K562 (cell line): ENCODE data around the gene PHLDB1. TPM values are rescaled to one million over a fixed set of nuclear protein-coding genes. Genes with fewer than 3 reads are reported as not detected.

Experiments
- ATAC-seq: fragments of 200-7000 bp; cut with Tn5 transposase; 3 replicates; pipeline ENCODE4 v1.9.1; 2020; ENCODE audit warnings: moderate library complexity
- Bru-seq: library from RNA; stranded (reverse); fragments of 400-500 nt; gene quantifications from one replicate; lab custom pipeline; 2021; lab: Mats Ljungman, UMichigan
- BruChase-seq, 2 experiments: library from RNA; stranded (reverse); fragments of 400-500 nt; gene quantifications; one replicate each; lab custom pipeline; 2021; lab: Mats Ljungman, UMichigan
- BruUV-seq: library from RNA; stranded (reverse); fragments of 400-500 nt; replicated peaks from 2 replicates; lab custom pipeline; 2021; lab: Mats Ljungman, UMichigan
- CTCF ChIA-PET: fragments of 300-600 bp; formaldehyde crosslinking; extraction: SDS; loops from one replicate; lab custom pipeline; 2021; ENCODE audit warnings: low intra/inter-chr PET ratio; lab: Yijun Ruan, JAX
- POLR2A ChIA-PET: fragments of 300-600, 350-650 bp; sonication (Branson Sonifier 250); formaldehyde crosslinking; extraction: SDS; loops from one replicate; lab custom pipeline; 2021; ENCODE audit warnings: antibody characterized with exemption, inconsistent platforms; lab: Yijun Ruan, JAX
- DNase-seq, 4 experiments: peaks; one replicate each; pipeline versions ENCODE4 v3.0.0 to v3.0.0-alpha.2; 2011 to 2018; ENCODE audit warnings: low spot score in 3 of 4, mixed read lengths in 3 of 4; ENCODE audit errors: extremely low read depth in 1 of 4
- FAIRE-seq: peaks from 2 replicates; lab custom pipeline; 2011; peaks lifted over from hg19 to GRCh38; lab: Jason Lieb, UNC
- H2AFZ ChIP-seq: 2 replicates; pipeline ENCODE4 v1.6.0; 2011; ENCODE audit warnings: low read depth, low read length, control low read depth, inconsistent platforms
- H3K27ac ChIP-seq: fragments of 200-600 bp; 3 replicates; pipeline ENCODE4 v1.8.0; 2011; ENCODE audit warnings: low read depth, mild to moderate bottlenecking, control low read depth, inconsistent platforms, low read length, moderate library complexity, mixed read lengths; ENCODE audit errors: extremely low read depth
- H3K27me3 ChIP-seq, 2 experiments: fragments of 300-600 bp in 1 of 2; 2 replicates in 1 of 2; 3 replicates in 1 of 2; pipeline versions ENCODE4 v1.6.0 to v1.8.0; 2011; ENCODE audit warnings: inconsistent platforms in 2 of 2, low read length in 2 of 2, mild to moderate bottlenecking in 1 of 2, mixed read lengths in 1 of 2, moderate library complexity in 1 of 2; ENCODE audit not compliant: control insufficient read depth in 2 of 2, insufficient read depth in 2 of 2
- H3K36me3 ChIP-seq: fragments of 300-600 bp; 3 replicates; pipeline ENCODE4 v1.8.0; 2011; ENCODE audit warnings: mild to moderate bottlenecking, low read length, inconsistent platforms; ENCODE audit not compliant: control insufficient read depth, insufficient read depth
- H3K4me1 ChIP-seq, 2 experiments: fragments of 200-600 bp in 1 of 2; replicated peaks in 1 of 2; 2 replicates in 1 of 2; 3 replicates in 1 of 2; pipeline versions ENCODE4 v1.5.1 to v1.8.0; 2011; ENCODE audit warnings: inconsistent platforms in 2 of 2, low read length in 2 of 2, mild to moderate bottlenecking in 1 of 2, mixed read lengths in 1 of 2, moderate library complexity in 1 of 2; ENCODE audit not compliant: control insufficient read depth in 2 of 2, insufficient read depth in 2 of 2
- H3K4me2 ChIP-seq: 2 replicates; pipeline ENCODE4 v1.6.1; 2011; ENCODE audit warnings: low read length, control low read depth, inconsistent platforms, mixed read lengths; ENCODE audit not compliant: insufficient read depth
- H3K4me3 ChIP-seq: fragments of 200-600 bp; sonication (generic), shearing (Covaris generic); 2 replicates; pipeline ENCODE4 v1.5.1; 2016; ENCODE audit warnings: control low read depth, inconsistent platforms
- H3K79me2 ChIP-seq: fragments of 200-600 bp; 3 replicates; pipeline ENCODE4 v1.8.0; 2011; ENCODE audit warnings: low read length, inconsistent platforms; ENCODE audit not compliant: control insufficient read depth, insufficient read depth
- H3K9ac ChIP-seq, 2 experiments: 2 replicates each; pipeline versions ENCODE4 v1.6.0 to v1.6.1; 2011; ENCODE audit warnings: low read depth in 2 of 2, low read length in 2 of 2, control low read depth in 1 of 2, inconsistent platforms in 1 of 2, mild to moderate bottlenecking in 1 of 2, mixed read lengths in 1 of 2; ENCODE audit not compliant: insufficient read depth in 1 of 2
- H3K9me1 ChIP-seq: one replicate; pipeline ENCODE4 v1.6.0; 2011; ENCODE audit warnings: inconsistent platforms, mild to moderate bottlenecking, low read length, moderate library complexity; ENCODE audit not compliant: control insufficient read depth, insufficient read depth
- H3K9me3 ChIP-seq: replicated peaks from 2 replicates; pipeline ENCODE4 v1.5.1; 2011; ENCODE audit warnings: low read depth, low read length, inconsistent platforms; ENCODE audit not compliant: control insufficient read depth, insufficient read depth
- H4K20me1 ChIP-seq: replicated peaks from 2 replicates; pipeline ENCODE4 v1.6.1; 2011; ENCODE audit warnings: low read length, inconsistent platforms, mixed read lengths; ENCODE audit not compliant: control insufficient read depth, insufficient read depth
- KAT8 ChIP-seq: fragments of 450-650 bp; IDR thresholded peaks from 2 replicates; pipeline ENCODE4 v1.6.1; 2016; ENCODE audit warnings: low read depth, mild to moderate bottlenecking
- MTA2 ChIP-seq: fragments of 450-650 bp; IDR thresholded peaks from 2 replicates; pipeline ENCODE4 v1.6.1; 2016; ENCODE audit warnings: low read depth
- PPARD ChIP-seq: fragments of 250-450 bp; sonication (Bioruptor Pico); IDR thresholded peaks from 2 replicates; pipeline ENCODE4 v1.8.0; 2022; ENCODE audit warnings: inconsistent platforms, mild to moderate bottlenecking, moderate library complexity
- SMARCC2 ChIP-seq: fragments of 450-650 bp; IDR thresholded peaks from 2 replicates; pipeline ENCODE4 v1.6.1; 2017; ENCODE audit warnings: antibody characterized with exemption, moderate library complexity, mild to moderate bottlenecking, low read depth
- SOX6 ChIP-seq: fragments of 450-650 bp; IDR thresholded peaks from 2 replicates; pipeline ENCODE4 v1.6.1; 2014; ENCODE audit warnings: mild to moderate bottlenecking
- TARDBP ChIP-seq: fragments of 450-650 bp; IDR thresholded peaks from 2 replicates; pipeline ENCODE4 v1.6.1; 2016
- TBL1XR1 ChIP-seq, 2 experiments: IDR thresholded peaks; 2 replicates each; pipeline ENCODE4 v1.6.1; 2012; ENCODE audit warnings: improper control_type of control experiment in 2 of 2, low read length in 2 of 2, mild to moderate bottlenecking in 1 of 2
- TCF15 ChIP-seq: fragments of 250-450 bp; sonication (Bioruptor Pico); IDR thresholded peaks from 2 replicates; pipeline ENCODE4 v1.8.0; 2022; ENCODE audit warnings: moderate library complexity, mild to moderate bottlenecking, inconsistent platforms
- ZFPM2 ChIP-seq: fragments of 250-450 bp; sonication (Bioruptor Pico); IDR thresholded peaks from 2 replicates; pipeline ENCODE4 v1.5.1; 2022; ENCODE audit warnings: mild to moderate bottlenecking
- ZNF655 ChIP-seq: fragments of 250-450 bp; sonication (Bioruptor Pico); IDR thresholded peaks from 2 replicates; pipeline ENCODE4 v1.5.0; 2021
- ZNF668 ChIP-seq: fragments of 250-450 bp; sonication (Bioruptor Pico); IDR thresholded peaks from 2 replicates; pipeline ENCODE4 v1.8.0; 2022; ENCODE audit warnings: mild to moderate bottlenecking, inconsistent platforms
- WGBS: fragments of 100-300 bp; shearing (Covaris generic); methylation state at CpG from one replicate; pipeline ENCODE4 v1.1.6; 2016; ENCODE audit warnings: low coverage, mixed read lengths; ENCODE audit not compliant: insufficient coverage; ENCODE audit errors: missing lambda C conversion rate; 5-methylcytosine and 5-hydroxymethylcytosine counted together
- in situ Hi-C: fragments of 300-500 bp; cut with MboI; formaldehyde crosslinking; loops from 4 replicates; pipeline ENCODE4 v1.15.0; 2018; ENCODE audit warnings: inconsistent platforms, mixed read lengths
- intact Hi-C: fragments of 100-400 bp; cut with micrococcal nuclease; formaldehyde crosslinking; loops from 2 replicates; pipeline ENCODE4 v1.14.2; 2022
- long read RNA-seq, 3 experiments: library from polyadenylated mRNA in 2 of 3; library from RNA in 1 of 3; unstranded in 2 of 3; stranded (forward) in 1 of 3; transcript quantifications; one replicate each; pipeline ENCODE4 v2.0.0, GENCODE V29; 2019 to 2022
- polyA minus RNA-seq, 3 experiments: library from RNA; depleted of rRNA, polyadenylated mRNA; stranded (reverse); fragments of >200 nt; gene quantifications; 2 replicates each; pipeline ENCODE4 v1.2.3, GENCODE V29; 2011
- polyA plus RNA-seq, 8 experiments: library from polyadenylated mRNA; depleted of rRNA in 4 of 8; stranded (reverse) in 5 of 8; unstranded in 3 of 8; fragments of >200 nt; fragmentation: Nextera tagmentation in 2 of 8; fragmentation: Illumina TruSeq in 1 of 8; extraction: Ambion mirVana in 2 of 8; extraction: Trizol in 1 of 8; gene quantifications; 2 replicates each; pipeline versions ENCODE4 v1.2.1 to v1.2.3, GENCODE V29; 2011 to 2014; ENCODE audit warnings: inconsistent platforms in 1 of 8, missing spikeins in 1 of 8
- total RNA-seq, 7 experiments: library from RNA; depleted of rRNA in 6 of 7; stranded (reverse); fragments of >200 nt in 6 of 7; fragmentation: Illumina TruSeq in 2 of 7; extraction: Trizol in 2 of 7; gene quantifications; 2 replicates each; pipeline versions ENCODE4 v1.2.1 to v1.2.3, GENCODE V29; 2011 to 2021; ENCODE audit warnings: low replicate concordance in 1 of 7

The PHLDB1 gene
- 88.0 and 200 TPM in 2 replicates for total RNA-seq (2011; cell fraction: chromatin; rRNA removed; ENCODE audit: low replicate concordance)
- total RNA-seq (2011; cell fraction: nucleolus; rRNA removed): 71.3 and 79.0 TPM in 2 replicates
- total RNA-seq (2011; cell fraction: nucleoplasm; rRNA removed): 93.1 and 134 TPM in 2 replicates
- total RNA-seq (2014; rRNA removed) (17.8 and 21.2 TPM in 2 replicates), total RNA-seq (2014; rRNA removed; fragmentation: Illumina TruSeq; extraction: Trizol) (7.7 and 8.5 TPM in 2 replicates), total RNA-seq (2015; rRNA removed; fragmentation: Illumina TruSeq; extraction: Trizol) (12.0 and 12.3 TPM in 2 replicates), total RNA-seq (2021) (27.0 and 28.7 TPM in 2 replicates), polyA plus RNA-seq (2011; rRNA removed) (17.0 and 21.7 TPM in 2 replicates), polyA plus RNA-seq (2014; fragmentation: Illumina TruSeq; extraction: Trizol) (14.2 and 16.2 TPM in 2 replicates), polyA plus RNA-seq (2014; fragmentation: Nextera tagmentation; extraction: Ambion mirVana) (1 to 10 TPM; 2.0 to 3.1 TPM), polyA plus RNA-seq (2014; rRNA removed) (17.1 and 18.9 TPM in 2 replicates), polyA minus RNA-seq (2011; rRNA and poly(A)+ RNA removed) (24.4 and 29.0 TPM in 2 replicates), Bru-seq, nascent RNA (percentile 61 among the genes with signal in this experiment), BruChase-seq, experiment 1, labeled RNA remaining after a 2-hour chase (percentile 56 among the genes with signal in this experiment), BruChase-seq, experiment 2, labeled RNA remaining after a 6-hour chase (percentile 58 among the genes with signal in this experiment)
- polyA plus RNA-seq (2011; cell fraction: cytosol; rRNA removed): 16.1 and 27.1 TPM in 2 replicates
- 62.2 and 110 TPM in 2 replicates for polyA plus RNA-seq (2011; cell fraction: nucleus; rRNA removed)
- 15.6 and 17.0 TPM in 2 replicates for polyA plus RNA-seq (2012)
- polyA minus RNA-seq (2011; cell fraction: cytosol; rRNA and poly(A)+ RNA removed): 20.1 and 22.6 TPM in 2 replicates
- polyA minus RNA-seq (2011; cell fraction: nucleus; rRNA and poly(A)+ RNA removed): 34.6 and 34.9 TPM in 2 replicates
- long read RNA-seq, experiment 1, partial matches to known transcripts: 40 of 67 reads
- long read RNA-seq, experiment 1, other reads (novel, unspliced or antisense): 23 of 67 reads
- long read RNA-seq, experiment 2, partial matches to known transcripts: 12 of 17 reads
- long read RNA-seq, experiment 2, other reads (novel, unspliced or antisense): 4 of 17 reads
- long read RNA-seq, experiment 3, partial matches to known transcripts: 2 of 2 reads
- long read RNA-seq, experiment 3, other reads (novel, unspliced or antisense): 0 of 2 reads

DNA sequence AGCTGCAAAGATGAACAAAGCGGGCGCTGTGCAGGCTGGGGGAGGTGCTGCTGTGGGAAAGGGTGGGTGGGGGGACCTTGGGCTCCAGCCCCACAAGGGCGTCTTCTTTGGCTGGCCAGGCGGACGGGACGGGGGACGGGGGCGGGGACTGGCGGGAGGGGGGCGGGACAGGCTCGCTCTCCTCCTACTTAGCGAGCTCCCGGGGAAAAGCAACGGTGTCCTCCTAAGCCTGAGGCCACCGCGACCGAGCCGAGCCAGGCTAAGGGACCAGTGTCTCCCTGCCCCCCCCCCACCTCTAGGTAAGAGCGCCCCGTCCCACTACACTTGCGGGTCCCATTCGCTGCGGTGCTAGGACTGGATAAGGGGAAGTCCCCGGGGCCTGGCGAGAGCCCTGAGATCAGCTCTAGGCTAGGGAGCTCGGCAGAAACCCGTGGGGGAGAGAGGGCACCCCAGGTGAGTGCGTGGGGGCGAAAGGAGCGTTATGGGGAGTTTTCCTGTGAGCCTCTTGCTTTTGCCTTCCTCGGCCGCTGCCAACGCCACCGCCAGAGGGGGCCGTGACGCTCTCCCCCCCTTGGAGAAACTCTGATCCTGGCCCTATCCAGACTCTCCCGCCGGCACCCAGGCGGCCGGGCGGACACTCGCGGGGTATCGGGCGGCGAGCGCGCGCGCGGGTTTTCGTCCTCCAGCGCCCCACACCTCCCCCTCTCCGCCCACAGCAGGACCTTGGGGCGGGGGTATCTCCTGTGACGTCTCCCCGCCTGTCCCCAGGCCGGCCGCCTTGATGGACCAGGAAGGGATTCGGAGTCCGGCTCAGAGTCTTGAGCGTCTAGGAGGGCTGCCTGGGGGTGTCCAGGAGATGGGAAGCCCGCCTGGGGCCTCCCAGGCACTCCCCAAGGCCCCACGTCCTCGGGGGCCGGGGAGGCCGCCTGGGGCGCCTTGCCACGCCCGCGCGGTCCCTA is at the start of gene PHLDB1:
Gene PHLDB1 (plus strand): TSS at position 215 of the 959 bp plus-strand sequence. CDS start 6,222 bp downstream, outside the sequence.
- Histone ChIP-seq H3K9me1 (no peaks in the 10 kb centered on the region), H2AFZ (peak within 1 kb of the TSS; percentile 94), H3K4me2 (peak within 1 kb of the TSS; percentile 87), H4K20me1 (no peaks in the 10 kb centered on the region), H3K36me3 (0 out of 3 replicates have a peak, but pooled peaks cover 3% of the 10 kb centered on the region), H3K4me1 (peaks cover 47 to 63% of the 10 kb centered on the region in 2 experiments), H3K4me3 (peak within 1 kb of the TSS; percentile 66), H3K79me2 (peaks cover 10% of the 10 kb centered on the region; the same call in 2 of the 3 replicates), H3K27ac (peak within 1 kb of the TSS; percentile 89), H3K27me3 (no peaks in the 10 kb centered on the region), H3K9me3 (no peaks in the 10 kb centered on the region), H3K9ac (peak within 1 kb of the TSS; percentile 85 to 95)
- FAIRE-seq: no peak
- ChIA-PET POLR2A (interaction anchor here (0.5 to 2.4 kb wide), 9 partner anchors 12 to 408 kb away, joined by 3 to 21 read pairs (median 5); partner anchors contain the start of gene ARCN1), CTCF (no interaction called here)
- intact Hi-C loops (no loop called here), in situ Hi-C loops (no loop called here)
- WGBS: 2% methylated on average over 37 of the region's 72 CpGs
- ATAC-seq: peak; percentile 78
- BruUV-seq: no TSS peak
- DNase-seq: peak; percentile 79 to 88 (median 84)
- TF ChIP-seq MTA2 (no peak), ZNF668 (CRISPR knock-in tag) (no peak), PPARD (CRISPR knock-in tag) (no peak), ZFPM2 (CRISPR knock-in tag) (no peak), ZNF655 (no peak), TARDBP (no peak), SOX6 (0 out of 2 replicates have a peak, but pooled peaks have one; percentile 20), TCF15 (CRISPR knock-in tag) (no peak), SMARCC2 (no peak), KAT8 (no peak), TBL1XR1 (IDR thresholded peaks at IDR 0.05; ENCODE audit: low read length in 2 of 2) (no peak)
